Measurements from ENCODE around the gene MYBPC2.

MYBPC2 gene

DNA sequence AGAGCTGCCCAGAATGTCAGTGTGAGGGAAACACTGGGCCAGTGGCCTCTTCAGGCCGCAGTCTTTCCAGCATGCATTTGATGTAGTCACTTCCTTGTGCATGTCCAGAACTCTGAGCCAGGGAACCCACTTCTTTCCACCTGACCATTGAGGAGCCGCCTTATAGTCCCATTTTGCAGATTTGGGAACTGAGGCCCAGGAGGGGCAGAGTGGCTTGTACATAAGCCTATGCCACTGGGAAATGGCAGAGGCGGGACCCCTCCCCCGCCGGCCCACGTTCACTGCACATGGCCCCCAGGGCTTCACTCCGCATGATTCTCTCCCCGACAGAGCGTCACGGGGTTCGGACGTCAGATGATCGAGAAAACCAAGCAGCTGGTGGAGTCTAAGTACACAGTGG, 19.6 kb upstream of the MYBPC2 start:
- peaks cover 2% of the 10 kb centered on the region; the same call in 1 of the 2 replicates for H3K27me3 ChIP-seq (ENCODE audit: insufficient read depth, low read length)
- WGBS = 96% methylated on average over 13 of the region's 13 CpGs
- no peaks in the 10 kb centered on the region for H3K4me1 ChIP-seq (ENCODE audit: insufficient read depth, low read length)
- no peak overlapping the region for H3K9ac ChIP-seq (ENCODE audit: low read depth, low read length)
- no peak overlapping the region for H3K27ac ChIP-seq (ENCODE audit: low read depth, low read length)
- no peak overlapping the region for H3K4me3 ChIP-seq (ENCODE audit: low read length)
- H3K36me3 ChIP-seq (ENCODE audit: insufficient read depth, low read length) = peaks cover 45% of the 10 kb centered on the region
- no peaks in the 10 kb centered on the region for H3K9me3 ChIP-seq (ENCODE audit: insufficient read depth, low read depth, low read length)

DNA sequence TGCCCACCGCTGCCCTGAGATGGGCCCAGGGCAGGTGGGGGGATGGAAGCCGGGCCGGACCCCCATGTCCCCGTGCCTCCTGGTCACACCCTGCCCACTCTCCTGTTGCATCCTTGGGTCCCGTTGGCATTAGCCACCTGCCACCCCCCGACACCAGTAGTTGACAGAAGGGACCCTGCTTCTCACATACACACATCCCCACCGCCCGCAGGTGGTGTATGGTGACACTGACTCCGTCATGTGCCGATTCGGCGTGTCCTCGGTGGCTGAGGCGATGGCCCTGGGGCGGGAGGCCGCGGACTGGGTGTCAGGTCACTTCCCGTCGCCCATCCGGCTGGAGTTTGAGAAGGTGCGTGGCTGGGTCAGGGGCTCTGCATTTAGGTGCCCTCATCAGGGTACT, 19.2 kb upstream of the MYBPC2 start:
- Histone ChIP-seq H3K36me3 (ENCODE audit: insufficient read depth, low read length) (peaks cover 43% of the 10 kb centered on the region), H3K27me3 (ENCODE audit: insufficient read depth, low read length) (peaks cover 6% of the 10 kb centered on the region), H3K4me3 (ENCODE audit: low read length) (no peak overlapping the region), H3K4me1 (ENCODE audit: insufficient read depth, low read length) (no peaks in the 10 kb centered on the region), H3K9ac (ENCODE audit: low read depth, low read length) (no peak overlapping the region), H3K9me3 (ENCODE audit: insufficient read depth, low read depth, low read length) (no peaks in the 10 kb centered on the region), H3K27ac (ENCODE audit: low read depth, low read length) (no peak overlapping the region)
- WGBS = 95% methylated on average over 21 of the region's 21 CpGs

DNA sequence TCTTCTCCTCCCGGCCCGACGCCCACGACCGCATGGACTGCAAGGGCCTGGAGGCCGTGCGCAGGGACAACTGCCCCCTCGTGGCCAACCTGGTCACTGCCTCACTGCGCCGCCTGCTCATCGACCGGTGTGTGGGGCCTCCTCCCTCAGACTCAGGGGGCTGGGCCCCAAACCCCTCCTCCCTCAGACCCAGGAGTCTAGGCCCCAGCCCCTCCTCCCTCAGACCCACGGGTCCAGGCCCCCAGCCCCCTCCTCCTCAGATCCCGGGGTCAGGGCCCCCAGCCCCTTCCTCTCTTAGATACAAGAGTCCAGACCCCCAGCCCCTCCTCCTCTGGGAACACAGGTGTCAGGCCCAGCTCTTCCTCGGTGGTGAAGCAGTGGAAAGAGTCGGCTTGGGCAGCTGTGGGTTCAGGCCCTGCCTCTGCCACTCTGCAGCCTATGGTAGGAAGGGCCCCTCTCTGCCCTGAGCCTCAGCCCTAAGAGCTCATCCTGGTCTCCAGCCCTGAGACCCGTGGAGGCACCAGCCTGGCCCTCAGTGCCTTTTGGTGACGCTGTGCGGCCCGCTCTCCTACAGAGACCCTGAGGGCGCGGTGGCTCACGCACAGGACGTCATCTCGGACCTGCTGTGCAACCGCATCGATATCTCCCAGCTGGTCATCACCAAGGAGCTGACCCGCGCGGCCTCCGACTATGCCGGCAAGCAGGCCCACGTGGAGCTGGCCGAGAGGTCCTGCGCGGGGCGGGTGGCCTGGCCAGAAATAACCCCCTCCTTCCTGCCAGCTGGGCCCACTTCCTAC, 17.6 kb upstream of the MYBPC2 start:
- WGBS = 65% methylated on average over 37 of the region's 37 CpGs
- Histone ChIP-seq H3K9ac (ENCODE audit: low read depth, low read length) (no peak overlapping the region; the same call in 1 of the 2 replicates), H3K27ac (ENCODE audit: low read depth, low read length) (0 out of 2 replicates have a peak overlapping the region, but pooled peaks have one; percentile 33), H3K27me3 (ENCODE audit: insufficient read depth, low read length) (peaks cover 21% of the 10 kb centered on the region), H3K4me3 (ENCODE audit: low read length) (no peak overlapping the region), H3K9me3 (ENCODE audit: insufficient read depth, low read depth, low read length) (no peaks in the 10 kb centered on the region), H3K4me1 (ENCODE audit: insufficient read depth, low read length) (peaks cover 4% of the 10 kb centered on the region), H3K36me3 (ENCODE audit: insufficient read depth, low read length) (peaks cover 28% of the 10 kb centered on the region)

DNA sequence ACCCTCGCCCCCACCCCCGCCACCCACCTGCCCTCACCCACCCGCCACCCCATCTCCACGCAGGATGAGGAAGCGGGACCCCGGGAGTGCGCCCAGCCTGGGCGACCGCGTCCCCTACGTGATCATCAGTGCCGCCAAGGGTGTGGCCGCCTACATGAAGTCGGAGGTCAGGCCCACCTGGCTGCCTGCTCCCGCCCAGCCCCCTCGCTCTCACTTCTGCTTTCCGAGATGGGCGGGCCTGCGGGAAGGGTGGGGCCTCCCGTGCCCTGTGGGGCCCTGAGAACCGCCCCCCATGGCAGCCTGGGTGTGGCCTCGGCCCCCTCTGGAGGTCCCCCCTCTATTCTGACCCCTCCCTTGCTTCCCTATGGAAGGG, 17.0 kb upstream of the MYBPC2 start:
- H3K4me3 ChIP-seq (ENCODE audit: low read length) = no peak overlapping the region
- H3K9me3 ChIP-seq (ENCODE audit: insufficient read depth, low read depth, low read length) = no peaks in the 10 kb centered on the region
- no peak overlapping the region for H3K9ac ChIP-seq (ENCODE audit: low read depth, low read length)
- H3K36me3 ChIP-seq (ENCODE audit: insufficient read depth, low read length) = peaks cover 22% of the 10 kb centered on the region
- WGBS = 92% methylated on average over 19 of the region's 22 CpGs
- no peak overlapping the region for H3K27ac ChIP-seq (ENCODE audit: low read depth, low read length)
- H3K27me3 ChIP-seq (ENCODE audit: insufficient read depth, low read length) = peaks cover 24% of the 10 kb centered on the region
- H3K4me1 ChIP-seq (ENCODE audit: insufficient read depth, low read length) = peaks cover 6% of the 10 kb centered on the region

DNA sequence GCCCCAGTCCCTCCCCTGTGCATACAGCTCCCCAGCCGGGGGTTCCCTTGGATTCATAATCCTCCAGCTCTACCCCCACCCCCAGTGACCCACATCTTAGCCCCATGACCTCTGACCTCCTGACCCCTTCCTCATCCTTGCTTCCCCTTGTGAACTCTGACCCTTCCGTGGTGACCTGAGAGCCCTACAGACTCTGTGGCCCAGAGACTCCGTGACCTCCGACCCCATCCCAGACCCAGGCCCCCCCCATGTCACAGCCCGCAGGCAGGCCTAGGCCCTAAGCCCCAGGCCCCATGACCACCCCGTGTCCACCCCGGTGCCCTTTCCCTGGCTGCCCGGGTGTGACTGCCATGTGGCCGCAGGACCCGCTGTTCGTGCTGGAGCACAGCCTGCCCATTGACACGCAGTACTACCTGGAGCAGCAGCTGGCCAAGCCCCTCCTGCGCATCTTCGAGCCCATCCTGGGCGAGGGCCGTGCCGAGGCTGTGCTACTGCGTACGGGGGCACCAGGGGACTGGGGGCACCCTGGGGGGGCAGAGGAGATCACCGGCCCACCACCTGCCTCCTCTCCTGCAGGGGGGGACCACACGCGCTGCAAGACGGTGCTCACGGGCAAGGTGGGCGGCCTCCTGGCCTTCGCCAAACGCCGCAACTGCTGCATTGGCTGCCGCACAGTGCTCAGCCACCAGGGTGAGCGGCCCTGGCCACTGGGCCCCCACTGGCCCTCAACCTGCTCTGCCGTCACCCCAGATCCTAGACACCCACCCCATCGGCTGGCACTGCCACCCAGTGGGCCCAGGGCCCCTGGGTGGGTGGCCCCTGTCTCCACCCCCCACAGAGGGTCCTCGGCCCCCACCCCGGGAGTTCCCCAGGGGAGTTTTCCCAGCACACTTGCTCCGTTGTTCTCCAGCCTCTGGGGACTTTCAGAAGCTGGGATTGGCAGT, 16.4 kb upstream of the MYBPC2 start:
- peaks cover 24% of the 10 kb centered on the region for H3K27me3 ChIP-seq (ENCODE audit: insufficient read depth, low read length)
- H3K4me1 ChIP-seq (ENCODE audit: insufficient read depth, low read length) = peaks cover 6% of the 10 kb centered on the region
- H3K9me3 ChIP-seq (ENCODE audit: insufficient read depth, low read depth, low read length) = peaks cover 3% of the 10 kb centered on the region; the same call in 1 of the 2 replicates
- no peak overlapping the region for H3K9ac ChIP-seq (ENCODE audit: low read depth, low read length)
- H3K36me3 ChIP-seq (ENCODE audit: insufficient read depth, low read length) = peaks cover 16% of the 10 kb centered on the region; the same call in 1 of the 2 replicates
- 90% methylated on average over 35 of the region's 35 CpGs for WGBS
- H3K27ac ChIP-seq (ENCODE audit: low read depth, low read length) = no peak overlapping the region
- H3K4me3 ChIP-seq (ENCODE audit: low read length) = no peak overlapping the region

DNA sequence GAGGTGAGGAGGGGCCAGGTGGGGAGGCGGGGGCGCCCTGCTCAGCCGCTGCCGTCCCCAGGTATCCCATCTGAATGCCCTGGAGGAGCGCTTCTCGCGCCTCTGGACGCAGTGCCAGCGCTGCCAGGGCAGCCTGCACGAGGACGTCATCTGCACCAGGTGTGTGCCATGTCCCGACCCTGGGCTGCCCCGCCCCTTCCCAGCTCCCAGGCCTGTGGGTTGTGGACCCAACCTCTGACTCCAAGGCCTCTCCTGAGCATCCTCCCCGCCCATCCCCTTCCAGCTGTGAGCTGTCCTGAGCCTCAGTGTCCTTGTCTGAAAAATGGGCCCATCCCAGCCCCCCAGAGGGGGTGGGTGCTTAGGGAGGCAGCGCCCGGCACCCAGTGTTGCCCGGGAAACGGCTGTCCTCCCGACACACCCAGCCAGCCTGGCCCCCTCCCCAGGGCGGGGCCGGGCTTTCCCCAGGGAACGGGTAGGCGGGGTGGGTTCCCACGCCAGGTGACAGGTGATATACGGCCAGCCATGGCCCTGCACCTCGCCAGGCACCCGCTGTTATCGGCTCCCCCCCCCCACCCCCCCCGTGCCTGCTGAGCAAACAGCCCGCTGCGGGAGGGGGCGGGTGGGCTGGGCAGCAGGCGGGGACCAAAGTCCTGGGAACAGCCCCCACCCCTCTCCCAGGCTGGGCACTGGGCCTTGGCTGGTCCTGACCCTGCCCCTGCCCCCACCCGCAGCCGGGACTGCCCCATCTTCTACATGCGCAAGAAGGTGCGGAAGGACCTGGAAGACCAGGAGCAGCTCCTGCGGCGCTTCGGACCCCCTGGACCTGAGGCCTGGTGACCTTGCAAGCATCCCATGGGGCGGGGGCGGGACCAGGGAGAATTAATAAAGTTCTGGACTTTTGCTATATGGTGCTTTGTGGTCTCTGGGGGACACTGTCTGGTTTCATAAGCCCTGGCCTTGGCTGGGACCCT, 15.3 kb upstream of the MYBPC2 start:
- Histone ChIP-seq H3K27ac (ENCODE audit: low read depth, low read length) (no peak overlapping the region), H3K36me3 (ENCODE audit: insufficient read depth, low read length) (peaks cover 14% of the 10 kb centered on the region; the same call in 1 of the 2 replicates), H3K9me3 (ENCODE audit: insufficient read depth, low read depth, low read length) (peaks cover 3% of the 10 kb centered on the region; the same call in 1 of the 2 replicates), H3K27me3 (ENCODE audit: insufficient read depth, low read length) (peaks cover 24% of the 10 kb centered on the region), H3K4me1 (ENCODE audit: insufficient read depth, low read length) (peaks cover 6% of the 10 kb centered on the region), H3K9ac (ENCODE audit: low read depth, low read length) (no peak overlapping the region), H3K4me3 (ENCODE audit: low read length) (no peak overlapping the region)
- WGBS = 76% methylated on average over 35 of the region's 42 CpGs

DNA sequence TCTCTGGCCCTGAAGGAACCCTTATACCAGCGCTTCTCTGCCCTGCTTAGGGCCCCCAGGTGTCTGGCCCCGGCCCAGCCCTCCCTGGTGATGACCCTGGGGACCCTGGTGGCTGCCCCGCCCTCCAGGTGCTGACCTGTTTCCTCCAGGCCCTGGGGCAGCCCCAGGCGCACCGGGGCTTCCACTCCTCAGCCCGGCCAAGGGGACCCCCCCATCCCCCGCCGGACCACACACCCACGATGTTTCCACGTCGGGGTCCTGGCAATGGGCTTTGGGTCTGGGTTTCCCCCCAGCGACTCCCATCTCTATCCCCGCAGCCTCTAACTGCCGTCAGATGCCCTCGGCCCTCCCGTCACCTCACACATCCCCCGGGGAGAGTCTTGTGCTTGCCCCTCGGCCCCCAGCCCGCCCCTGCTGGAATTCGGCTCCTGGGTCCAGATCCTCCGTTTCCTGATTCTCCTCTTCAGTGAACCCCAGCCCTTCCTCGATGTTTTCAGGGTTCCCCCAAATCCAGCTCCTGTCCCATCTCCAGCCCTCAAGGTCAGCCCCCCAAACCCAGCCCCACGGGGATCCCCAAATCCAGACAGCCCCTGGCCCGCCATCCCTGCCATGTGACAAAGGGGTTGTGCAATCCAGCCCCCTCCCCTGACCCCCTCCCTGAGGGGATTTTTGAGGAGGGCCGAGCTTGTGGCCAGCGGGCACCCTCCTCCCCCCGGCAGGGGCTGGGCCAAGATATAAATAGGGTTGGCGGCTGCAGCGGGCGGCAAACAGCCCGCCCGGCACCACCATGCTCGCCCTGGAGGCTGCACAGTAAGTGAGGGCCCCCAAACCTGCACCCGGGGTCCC, 14.3 kb upstream of the MYBPC2 start, which contains the start of gene SPIB:
TSS of gene SPIB (plus strand) at position 763 of the 846 bp plus-strand sequence. CDS start at position 788, 25 bp downstream.
- H3K27me3 ChIP-seq (ENCODE audit: insufficient read depth, low read length) = peaks cover 24% of the 10 kb centered on the region
- 0 out of 2 replicates have a peak, but pooled peaks cover 4% of the 10 kb centered on the region for H3K36me3 ChIP-seq (ENCODE audit: insufficient read depth, low read length)
- no peak within 1 kb of the TSS for H3K27ac ChIP-seq (ENCODE audit: low read depth, low read length)
- H3K9me3 ChIP-seq (ENCODE audit: insufficient read depth, low read depth, low read length) = peaks cover 3% of the 10 kb centered on the region; the same call in 1 of the 2 replicates
- WGBS = 14% methylated on average over 33 of the region's 34 CpGs
- no peak within 1 kb of the TSS; the same call in 1 of the 2 replicates for H3K9ac ChIP-seq (ENCODE audit: low read depth, low read length)
- H3K4me1 ChIP-seq (ENCODE audit: insufficient read depth, low read length) = peaks cover 6% of the 10 kb centered on the region
- H3K4me3 ChIP-seq (ENCODE audit: low read length) = peak within 1 kb of the TSS; percentile 57

DNA sequence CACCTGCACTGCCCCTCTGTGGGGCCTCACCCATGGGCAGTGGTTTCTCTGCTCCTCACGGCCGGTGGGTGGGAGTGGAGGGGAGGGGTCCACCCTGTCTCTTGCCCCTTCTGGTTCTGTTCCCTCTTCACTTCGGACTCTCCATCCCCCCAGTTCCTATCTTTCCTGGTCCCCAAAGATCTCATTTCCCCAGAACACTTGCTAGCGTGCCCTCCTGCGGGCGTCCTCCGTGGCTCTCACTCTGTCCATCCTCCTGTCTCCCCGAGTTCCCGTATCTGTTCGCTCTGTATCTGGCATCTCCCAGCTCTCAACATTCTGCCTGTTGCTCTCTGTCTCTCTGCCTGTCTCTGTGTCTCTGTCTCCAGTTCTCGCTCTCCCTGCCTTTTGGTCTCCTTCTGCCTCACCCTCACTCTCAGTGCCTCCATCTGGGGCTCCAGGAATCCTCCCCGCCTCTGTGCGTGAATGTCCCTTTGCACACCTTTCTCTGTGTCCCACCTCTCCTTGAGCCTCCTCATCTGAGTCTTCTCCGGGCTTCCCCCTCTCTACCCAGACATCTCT, 13.6 kb upstream of the MYBPC2 start:
- H3K36me3 ChIP-seq (ENCODE audit: insufficient read depth, low read length) = no peaks in the 10 kb centered on the region
- 3% methylated on average over 13 of the region's 14 CpGs for WGBS
- peaks cover 3% of the 10 kb centered on the region; the same call in 1 of the 2 replicates for H3K9me3 ChIP-seq (ENCODE audit: insufficient read depth, low read depth, low read length)
- H3K4me3 ChIP-seq (ENCODE audit: low read length) = peak overlapping the region; percentile 57
- no peak overlapping the region; the same call in 1 of the 2 replicates for H3K9ac ChIP-seq (ENCODE audit: low read depth, low read length)
- peaks cover 24% of the 10 kb centered on the region for H3K27me3 ChIP-seq (ENCODE audit: insufficient read depth, low read length)
- no peak overlapping the region for H3K27ac ChIP-seq (ENCODE audit: low read depth, low read length)
- H3K4me1 ChIP-seq (ENCODE audit: insufficient read depth, low read length) = peaks cover 6% of the 10 kb centered on the region

DNA sequence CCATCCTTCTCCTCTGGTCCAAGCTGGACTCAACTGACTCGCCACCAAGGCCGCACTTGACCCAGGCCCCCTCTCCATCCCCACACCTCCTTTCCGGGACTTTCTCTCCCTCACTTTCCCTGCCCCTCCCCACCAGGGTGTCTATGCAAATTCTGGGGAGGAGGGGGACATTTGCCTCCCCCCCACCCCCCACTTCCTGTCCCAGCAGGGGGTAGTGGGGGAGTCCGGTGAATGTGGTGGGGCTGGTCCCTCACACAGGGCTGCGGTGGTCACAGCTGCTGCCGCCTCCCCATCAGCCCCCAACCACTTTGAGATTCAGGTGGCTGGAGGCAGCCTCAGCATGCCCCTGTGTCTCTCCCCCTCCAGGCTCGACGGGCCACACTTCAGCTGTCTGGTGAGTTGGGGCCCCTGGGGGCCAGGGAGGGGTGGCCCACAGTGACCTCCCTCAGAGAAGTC, 13.1 kb upstream of the MYBPC2 start:
- Histone ChIP-seq H3K9me3 (ENCODE audit: insufficient read depth, low read depth, low read length) (peaks cover 3% of the 10 kb centered on the region; the same call in 1 of the 2 replicates), H3K27me3 (ENCODE audit: insufficient read depth, low read length) (peaks cover 24% of the 10 kb centered on the region), H3K4me3 (ENCODE audit: low read length) (peak overlapping the region; percentile 57), H3K9ac (ENCODE audit: low read depth, low read length) (no peak overlapping the region), H3K36me3 (ENCODE audit: insufficient read depth, low read length) (no peaks in the 10 kb centered on the region), H3K4me1 (ENCODE audit: insufficient read depth, low read length) (peaks cover 6% of the 10 kb centered on the region), H3K27ac (ENCODE audit: low read depth, low read length) (no peak overlapping the region)
- 1% methylated on average over 6 of the region's 8 CpGs for WGBS
